GM21423 (cell line): ENCODE results near the gene OGFRL1.

Source experiments
- ATAC-seq: cut with Tn5 transposase; IDR thresholded peaks from one replicate; pipeline ENCODE4 v1.9.1; 2021; ENCODE audit warnings: mild to moderate bottlenecking, moderate library complexity; ENCODE audit not compliant: unreplicated experiment

The OGFRL1 gene

DNA sequence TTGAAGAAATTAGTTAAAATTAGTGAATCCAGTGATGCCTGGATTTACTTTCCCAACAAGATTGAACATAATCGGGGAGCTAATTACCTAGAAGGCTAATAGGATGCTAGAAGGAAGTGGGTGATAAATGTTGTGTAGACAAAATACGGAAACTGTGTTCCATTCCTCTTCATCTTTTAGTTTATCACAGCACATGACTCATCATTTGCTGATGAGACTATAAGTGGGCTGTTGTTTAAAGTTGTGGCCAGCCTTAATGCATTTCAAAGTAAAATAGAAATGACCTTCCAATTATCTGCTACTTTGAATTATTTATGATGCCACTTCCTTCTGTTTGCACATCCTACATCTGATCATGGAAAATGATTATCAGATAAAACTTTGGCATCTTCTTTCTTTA is 43.4 kb downstream of the OGFRL1 start:
- no peak for ATAC-seq

DNA sequence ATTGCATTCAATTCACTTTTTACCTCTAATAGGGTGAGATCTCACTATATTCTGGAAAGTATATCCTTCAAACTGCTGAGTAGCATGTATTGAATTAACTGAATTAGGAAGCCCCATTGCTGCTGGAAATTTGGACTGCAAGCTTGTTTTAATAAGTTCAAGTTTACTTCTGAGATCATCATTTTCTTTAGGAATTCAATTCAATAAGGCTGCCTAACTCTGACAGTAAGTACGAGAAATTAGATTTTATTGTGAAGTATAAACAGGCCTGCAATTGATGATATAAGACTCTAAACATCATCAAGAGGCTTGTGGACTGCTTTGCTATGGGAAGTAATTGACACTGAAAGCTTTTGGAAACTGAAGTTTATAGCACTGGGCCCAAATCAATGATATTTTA is 44.4 kb downstream of the OGFRL1 start:
- ATAC-seq = no peak

GRCh38 chr6:71333697-71334096 is 45.1 kb downstream of the OGFRL1 start:
- ATAC-seq = no peak

DNA sequence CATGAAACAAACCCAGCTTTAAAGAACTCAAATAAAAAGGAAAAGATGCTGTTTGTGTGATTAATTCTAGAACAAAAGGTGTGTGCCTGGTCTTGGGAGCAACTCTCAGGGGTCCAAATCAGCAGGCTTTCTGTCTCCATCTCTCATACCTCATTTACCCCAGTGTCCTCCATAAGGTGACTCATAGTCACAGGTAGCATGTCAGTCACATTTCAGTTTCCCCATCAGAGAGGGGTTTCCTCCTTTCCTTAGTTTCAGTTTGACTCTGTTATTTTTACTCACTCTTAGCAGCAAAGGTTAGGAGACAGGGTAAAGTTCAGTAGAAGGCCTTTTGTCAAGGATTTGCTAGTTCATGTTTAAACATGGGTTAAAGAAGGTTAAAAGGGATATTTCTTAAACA is 46.2 kb downstream of the OGFRL1 start:
- ATAC-seq = peak; percentile 75

DNA sequence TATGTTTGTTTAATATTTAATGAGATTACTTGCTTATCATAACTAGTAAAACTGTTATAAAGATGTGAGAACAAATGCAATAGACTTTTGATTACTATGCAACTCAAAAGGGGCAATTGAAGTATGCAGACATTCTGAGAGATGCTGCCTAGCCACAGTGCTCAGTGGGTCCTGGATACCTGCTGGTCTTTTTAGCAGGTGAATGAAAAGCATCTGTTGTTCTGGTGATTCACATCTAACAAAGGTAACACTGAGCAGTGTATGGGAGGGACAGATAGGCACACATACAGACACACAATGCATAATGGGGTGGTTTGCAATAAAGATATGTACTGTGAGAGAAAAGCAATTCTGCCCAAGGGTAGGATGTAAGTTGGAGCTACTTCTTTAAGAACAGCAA is 46.9 kb downstream of the OGFRL1 start:
- no peak for ATAC-seq

DNA sequence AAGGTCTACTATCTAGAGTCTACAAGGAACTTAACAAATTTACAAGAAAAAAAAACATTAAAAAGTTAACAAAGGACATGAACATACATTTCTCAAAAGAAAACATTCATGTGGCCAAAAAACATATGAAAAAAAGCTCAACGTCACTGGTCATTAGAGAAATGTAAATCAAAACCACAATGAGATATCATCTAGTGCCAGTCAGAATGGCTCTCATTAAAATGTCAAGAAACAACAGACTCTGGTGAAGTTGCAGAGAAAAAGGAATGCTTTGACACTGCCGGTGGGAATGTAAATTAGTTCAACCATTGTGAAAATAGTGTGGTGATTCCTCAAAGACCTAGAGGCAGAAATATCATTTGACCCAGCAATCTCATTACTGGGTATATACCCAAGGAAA is 48.3 kb downstream of the OGFRL1 start:
- no peak for ATAC-seq

GRCh38 chr6:71338540-71339316 is 50.1 kb downstream of the OGFRL1 start:
- no peak for ATAC-seq

- ATAC-seq = no peak
Measured at GRCh38 chr6:71342772-71343171, 54.2 kb downstream of the OGFRL1 start.

DNA sequence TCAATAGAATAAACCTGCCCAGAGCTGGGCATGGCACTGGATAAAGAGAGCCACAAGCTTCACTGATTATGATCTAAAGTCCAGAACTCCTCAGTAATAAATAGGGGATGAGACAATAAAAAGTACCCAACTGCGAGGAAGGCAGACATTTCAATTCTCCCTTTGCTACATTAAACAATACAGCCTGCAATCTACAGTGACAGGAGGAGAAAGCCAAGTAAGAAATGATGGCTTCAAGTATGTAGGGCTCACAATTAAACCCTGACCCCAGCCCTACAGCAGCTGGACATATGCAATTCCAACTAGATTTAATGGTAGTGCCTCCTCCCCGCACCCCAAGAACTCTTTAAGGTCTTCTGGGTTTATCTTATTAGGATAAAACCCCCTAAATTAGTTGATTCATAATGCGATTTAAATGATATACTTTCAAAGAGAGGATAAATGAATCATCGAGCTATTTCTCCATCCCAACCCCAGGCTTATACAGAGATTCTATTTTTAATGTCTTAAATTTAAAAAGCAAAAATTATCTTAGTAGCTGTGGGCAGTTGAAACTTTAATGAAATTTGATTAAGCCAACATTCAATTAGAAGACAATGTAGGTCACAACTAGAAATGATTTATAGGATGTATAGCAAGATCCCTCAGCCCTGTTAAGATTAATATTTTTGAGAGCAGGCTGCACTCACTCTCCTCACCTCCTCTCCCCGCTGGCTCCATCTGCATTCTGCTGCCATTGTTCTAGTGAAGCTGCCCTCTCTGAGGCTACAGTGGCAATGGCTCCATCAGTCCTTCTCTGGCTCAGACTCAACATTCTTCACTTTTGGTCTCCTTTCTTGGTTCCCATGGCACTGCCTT is 57.1 kb downstream of the OGFRL1 start:
- ATAC-seq = no peak

DNA sequence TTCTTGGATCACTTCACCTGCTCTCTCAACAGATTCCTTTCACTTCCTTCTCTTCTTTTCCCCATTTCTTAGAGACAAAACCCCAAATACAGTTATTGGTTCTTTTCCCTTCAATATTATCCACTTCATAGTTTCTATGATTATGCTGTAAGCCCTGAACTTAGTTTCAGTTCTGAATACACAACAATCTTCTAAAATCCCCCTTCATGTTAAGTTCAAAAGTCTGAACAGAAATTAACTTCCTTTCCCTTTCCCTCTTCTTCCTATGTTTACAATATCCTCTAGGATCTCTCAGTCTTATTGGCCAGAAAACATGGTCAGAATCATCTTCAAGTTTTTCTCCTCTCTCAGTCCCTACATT is 57.7 kb downstream of the OGFRL1 start:
- ATAC-seq = no peak

DNA sequence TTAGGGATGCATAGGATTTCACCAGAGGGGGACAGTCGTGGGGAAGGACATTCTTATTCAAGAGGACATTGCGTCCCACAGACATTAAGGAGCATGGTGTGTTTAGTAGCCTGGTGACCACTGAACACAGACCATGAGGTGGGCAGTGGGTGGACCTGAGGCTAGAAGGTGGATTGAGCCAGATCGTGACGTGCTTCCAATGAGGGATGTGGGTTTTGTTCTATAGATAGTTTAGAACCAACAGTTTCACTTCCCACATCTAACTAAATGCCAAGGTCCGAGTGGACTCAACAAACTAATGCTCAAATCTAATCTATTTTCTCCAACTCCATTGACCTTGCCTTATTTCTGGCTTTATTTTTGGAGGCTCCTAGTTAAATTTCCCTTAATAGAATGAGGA is 58.5 kb downstream of the OGFRL1 start:
- peak; percentile 48 for ATAC-seq

DNA sequence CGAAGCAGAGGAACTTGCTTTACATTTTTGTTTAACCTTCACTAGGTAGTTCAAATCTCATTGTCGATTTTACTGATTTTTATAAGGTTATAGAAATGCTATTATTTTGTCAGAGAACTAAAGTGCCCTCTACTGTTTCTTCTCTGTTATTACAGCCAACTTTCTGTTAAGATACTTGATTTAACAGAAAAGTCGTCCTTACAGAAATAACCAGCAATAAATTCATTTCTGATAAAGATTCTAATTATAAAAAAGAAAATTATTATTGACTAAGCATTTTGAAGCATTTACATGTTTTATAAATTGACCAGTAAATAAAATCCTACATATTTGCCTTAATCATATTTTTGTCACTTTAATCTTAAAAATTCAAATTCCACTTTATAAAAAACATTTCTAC is 60.8 kb downstream of the OGFRL1 start:
- no peak for ATAC-seq

DNA sequence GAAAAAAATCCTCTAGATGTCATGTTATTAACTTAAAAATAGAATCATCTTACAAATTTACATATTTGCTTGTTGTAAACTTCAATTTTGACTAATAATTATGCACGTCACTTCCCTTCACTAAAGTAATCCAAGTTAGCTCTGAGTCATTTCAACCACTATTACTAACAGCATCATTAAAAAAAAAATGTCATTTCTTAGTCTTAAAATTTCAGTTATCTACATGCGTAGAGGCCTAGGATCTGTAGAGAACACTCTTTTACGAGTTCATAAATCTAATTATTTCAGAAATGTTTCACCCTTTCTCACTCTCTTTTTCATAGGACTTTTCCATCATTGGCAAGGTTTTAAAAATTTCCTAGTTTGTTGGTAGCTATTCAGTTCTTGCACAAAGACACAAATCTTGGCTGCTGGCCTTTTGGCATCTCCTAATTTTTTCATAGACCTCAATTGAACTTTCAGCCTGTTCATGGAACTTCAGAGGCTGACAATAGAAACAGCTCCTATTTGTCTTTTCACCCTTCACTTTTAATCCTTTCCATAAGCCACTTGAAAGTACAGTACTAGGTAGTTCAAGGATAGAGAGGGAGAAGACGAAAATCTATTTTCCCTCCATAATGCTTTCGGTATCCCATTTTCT is 61.5 kb downstream of the OGFRL1 start:
- no peak for ATAC-seq

DNA sequence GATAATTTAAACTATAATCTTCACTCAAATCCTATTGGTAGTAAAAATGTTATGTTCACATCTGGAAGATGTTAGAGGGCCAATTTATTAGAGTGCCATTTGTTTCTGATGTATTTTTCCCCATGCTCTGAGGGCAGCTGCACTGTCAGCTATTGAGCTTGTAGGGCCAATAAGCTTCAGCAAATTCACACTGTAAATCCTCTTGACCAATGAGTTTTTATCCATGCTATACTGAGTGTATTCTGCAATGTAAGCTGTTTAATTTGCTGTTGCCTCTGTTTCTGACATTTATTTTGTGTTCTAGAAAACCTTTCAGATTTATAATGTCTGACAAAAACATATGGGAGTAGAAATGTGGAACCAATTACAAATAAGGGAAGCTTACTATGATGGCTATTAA is 62.6 kb downstream of the OGFRL1 start:
- ATAC-seq = no peak
